Body of pancreas (tissue), 4 donors: ENCODE measurements around the gene LRRC23.

Experiments
- CTCF ChIP-seq, 7 experiments: fragments of 450-650 bp in 4 of 7; fragments of 200-600 bp in 3 of 7; sonication (generic) in 3 of 7; IDR thresholded peaks; one replicate each; pipeline ENCODE4 v1.5.1; 2016 to 2019; ENCODE audit warnings: antibody characterized with exemption in 7 of 7
- POLR2A ChIP-seq, 3 donors: fragments of 450-650 bp; IDR thresholded peaks; one replicate each; pipeline ENCODE4 v1.6.1; 2016; ENCODE audit warnings: antibody characterized with exemption in 3 of 3, mild to moderate bottlenecking in 2 of 3

DNA sequence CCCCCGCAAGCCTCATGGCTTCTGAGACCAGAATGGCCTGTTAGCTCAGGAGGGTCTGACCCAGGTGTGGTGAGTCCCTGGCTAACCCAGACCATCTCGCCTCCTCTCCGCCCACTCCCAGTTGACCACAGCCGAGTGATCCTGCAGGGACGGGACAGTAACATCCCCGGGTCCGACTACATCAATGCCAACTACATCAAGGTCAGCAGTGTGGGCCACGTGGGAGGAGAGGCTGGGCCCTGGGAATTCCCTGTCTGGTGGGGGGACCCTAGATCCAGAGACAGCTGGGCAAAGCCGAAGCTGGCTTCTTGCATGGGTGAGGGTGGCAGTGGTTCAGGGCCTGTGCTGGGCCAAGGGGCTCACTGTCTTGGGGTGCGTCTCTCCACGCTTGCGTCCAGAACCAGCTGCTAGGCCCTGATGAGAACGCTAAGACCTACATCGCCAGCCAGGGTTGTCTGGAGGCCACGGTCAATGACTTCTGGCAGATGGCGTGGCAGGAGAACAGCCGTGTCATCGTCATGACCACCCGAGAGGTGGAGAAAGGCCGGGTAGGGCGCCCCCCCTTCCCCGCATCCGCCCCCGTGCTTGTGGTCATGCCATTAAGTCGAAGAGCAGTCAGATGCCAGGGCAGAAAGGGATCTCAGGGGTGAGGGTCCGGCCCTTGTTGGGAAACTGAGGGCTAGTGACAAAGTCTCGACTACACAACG, 51.6 kb downstream of the LRRC23 start:
- TF ChIP-seq CTCF (IDR thresholded peaks at IDR 0.05) (no peak), POLR2A (IDR thresholded peaks at IDR 0.05) (no peak)
